Measurements from ENCODE around the gene KIF5C.

DNA sequence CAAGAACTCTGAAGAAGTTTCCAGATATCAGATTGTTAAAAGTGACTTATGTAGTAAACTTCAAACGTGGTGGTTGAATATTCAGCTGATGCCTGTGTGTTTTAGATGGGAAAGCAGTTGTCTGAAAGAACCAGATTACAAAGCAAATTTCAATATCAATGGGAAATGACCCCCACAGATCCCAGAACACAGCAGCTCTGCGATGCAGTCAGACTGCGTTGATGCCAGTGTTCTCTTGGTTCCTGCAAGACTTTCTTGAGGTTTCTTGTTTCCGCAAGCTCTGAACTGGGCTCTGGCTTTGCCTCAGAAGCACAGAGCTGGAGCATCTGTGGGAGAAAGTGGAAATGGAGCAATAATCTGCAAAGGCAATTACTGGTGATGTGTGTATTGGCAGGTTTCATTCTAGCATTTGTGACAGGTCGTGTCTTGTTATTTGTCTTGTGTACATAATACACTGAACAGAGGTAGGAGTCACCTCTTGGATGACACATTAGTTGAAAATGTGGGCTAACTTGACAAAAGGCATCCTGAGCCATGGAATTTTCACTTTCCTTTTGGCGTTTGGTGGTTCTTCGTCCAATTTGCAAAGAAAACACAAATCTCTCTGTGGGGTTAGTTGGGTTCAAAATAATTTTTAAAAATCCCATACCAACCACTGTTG is 152.7 kb downstream of the KIF5C start:
- TF ChIP-seq, protein P1, sequence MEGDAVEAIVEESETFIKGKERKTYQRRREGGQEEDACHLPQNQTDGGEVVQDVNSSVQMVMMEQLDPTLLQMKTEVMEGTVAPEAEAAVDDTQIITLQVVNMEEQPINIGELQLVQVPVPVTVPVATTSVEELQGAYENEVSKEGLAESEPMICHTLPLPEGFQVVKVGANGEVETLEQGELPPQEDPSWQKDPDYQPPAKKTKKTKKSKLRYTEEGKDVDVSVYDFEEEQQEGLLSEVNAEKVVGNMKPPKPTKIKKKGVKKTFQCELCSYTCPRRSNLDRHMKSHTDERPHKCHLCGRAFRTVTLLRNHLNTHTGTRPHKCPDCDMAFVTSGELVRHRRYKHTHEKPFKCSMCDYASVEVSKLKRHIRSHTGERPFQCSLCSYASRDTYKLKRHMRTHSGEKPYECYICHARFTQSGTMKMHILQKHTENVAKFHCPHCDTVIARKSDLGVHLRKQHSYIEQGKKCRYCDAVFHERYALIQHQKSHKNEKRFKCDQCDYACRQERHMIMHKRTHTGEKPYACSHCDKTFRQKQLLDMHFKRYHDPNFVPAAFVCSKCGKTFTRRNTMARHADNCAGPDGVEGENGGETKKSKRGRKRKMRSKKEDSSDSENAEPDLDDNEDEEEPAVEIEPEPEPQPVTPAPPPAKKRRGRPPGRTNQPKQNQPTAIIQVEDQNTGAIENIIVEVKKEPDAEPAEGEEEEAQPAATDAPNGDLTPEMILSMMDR (IDR thresholded peaks at IDR 0.05; ENCODE audit: borderline replicate concordance, extremely low read depth, low read length, poor library complexity, severe bottlenecking): no peak
- TF ChIP-seq EZH2 (IDR thresholded peaks at IDR 0.05; ENCODE audit: borderline replicate concordance, low read depth, low read length, severe bottlenecking): no peak
